Sigmoid colon (tissue), 3 donors: ENCODE results near the gene FLOT2.

Experiments
- POLR2A ChIP-seq, 2 donors: fragments of 450-650 bp; IDR thresholded peaks; one replicate each; pipeline ENCODE4 v1.6.1; 2016; ENCODE audit warnings: antibody characterized with exemption in 2 of 2, mild to moderate bottlenecking in 2 of 2, moderate library complexity in 2 of 2
- TF ChIP-seq, protein P1 (sequence below), 4 experiments: fragments of 450-650 bp in 3 of 4; fragments of 200-600 bp in 1 of 4; IDR thresholded peaks; one replicate each; pipeline ENCODE4 v1.5.1; 2016 to 2019; ENCODE audit warnings: antibody characterized with exemption in 4 of 4, mild to moderate bottlenecking in 3 of 4, moderate library complexity in 2 of 4

DNA sequence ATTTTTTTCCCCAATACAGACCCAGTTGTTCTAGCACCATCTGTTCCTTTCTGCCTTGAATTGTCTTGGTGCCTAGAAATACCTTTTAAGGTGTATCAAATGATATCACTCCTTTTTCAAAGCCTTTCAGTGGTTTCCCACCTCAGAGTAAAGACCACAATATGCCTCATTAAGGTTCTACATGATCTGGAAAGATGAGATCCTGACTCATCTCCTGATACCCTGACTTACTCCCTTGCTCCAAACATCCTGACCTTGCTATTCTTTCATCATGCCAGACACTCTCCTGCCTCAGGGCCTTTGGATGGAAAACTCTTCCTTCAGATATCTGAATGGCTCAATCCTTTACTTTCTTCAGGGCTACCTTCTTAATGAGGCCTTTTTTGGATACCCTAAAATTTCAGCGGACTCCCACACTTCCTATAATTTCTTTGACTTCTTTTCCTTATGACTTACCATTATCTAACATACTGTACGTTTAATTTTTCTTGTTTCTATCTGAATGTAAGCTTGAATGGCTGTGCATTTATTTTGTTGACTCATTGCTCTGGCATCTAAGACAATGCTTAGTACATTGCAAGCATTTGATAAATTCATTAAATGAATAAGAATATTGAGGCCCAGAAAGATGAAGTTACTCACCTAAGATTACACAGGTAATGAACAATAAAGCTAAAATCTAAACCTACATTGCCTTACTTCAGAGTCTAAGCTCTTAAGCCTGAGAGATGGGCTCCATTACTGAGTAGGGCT, 19.2 kb downstream of the FLOT2 start:
- TF ChIP-seq, protein P1, sequence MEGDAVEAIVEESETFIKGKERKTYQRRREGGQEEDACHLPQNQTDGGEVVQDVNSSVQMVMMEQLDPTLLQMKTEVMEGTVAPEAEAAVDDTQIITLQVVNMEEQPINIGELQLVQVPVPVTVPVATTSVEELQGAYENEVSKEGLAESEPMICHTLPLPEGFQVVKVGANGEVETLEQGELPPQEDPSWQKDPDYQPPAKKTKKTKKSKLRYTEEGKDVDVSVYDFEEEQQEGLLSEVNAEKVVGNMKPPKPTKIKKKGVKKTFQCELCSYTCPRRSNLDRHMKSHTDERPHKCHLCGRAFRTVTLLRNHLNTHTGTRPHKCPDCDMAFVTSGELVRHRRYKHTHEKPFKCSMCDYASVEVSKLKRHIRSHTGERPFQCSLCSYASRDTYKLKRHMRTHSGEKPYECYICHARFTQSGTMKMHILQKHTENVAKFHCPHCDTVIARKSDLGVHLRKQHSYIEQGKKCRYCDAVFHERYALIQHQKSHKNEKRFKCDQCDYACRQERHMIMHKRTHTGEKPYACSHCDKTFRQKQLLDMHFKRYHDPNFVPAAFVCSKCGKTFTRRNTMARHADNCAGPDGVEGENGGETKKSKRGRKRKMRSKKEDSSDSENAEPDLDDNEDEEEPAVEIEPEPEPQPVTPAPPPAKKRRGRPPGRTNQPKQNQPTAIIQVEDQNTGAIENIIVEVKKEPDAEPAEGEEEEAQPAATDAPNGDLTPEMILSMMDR (IDR thresholded peaks at IDR 0.05) = no peak
- TF ChIP-seq POLR2A (IDR thresholded peaks at IDR 0.05) = no peak
